ACC112 (cell line): ENCODE results near the gene GPAM.
"Not testable (repeated sequence)": the region's sequence is repeated elsewhere in the genome, so short reads cannot be mapped to it uniquely, and the experiment has no call there.

Experiments used
- H2AFZ ChIP-seq: fragments of 200-600 bp; sonication (generic); one replicate; pipeline ENCODE4 v1.6.0; 2017; ENCODE audit warnings: antibody characterized with exemption, low read length; ENCODE audit not compliant: unreplicated experiment
- H3K27ac ChIP-seq: fragments of 200-600 bp; sonication (generic); 2 replicates; pipeline ENCODE4 v1.5.1; 2014; ENCODE audit warnings: low read depth, mild to moderate bottlenecking, antibody characterized with exemption, low read length, moderate library complexity
- H3K27me3 ChIP-seq: fragments of 200-600 bp; sonication (generic); 2 replicates; pipeline ENCODE4 v1.6.1; 2014; ENCODE audit warnings: mild to moderate bottlenecking, antibody characterized with exemption, low read length, moderate library complexity, mixed read lengths; ENCODE audit not compliant: insufficient read depth
- H3K36me3 ChIP-seq: fragments of 200-600 bp; sonication (generic); 2 replicates; pipeline ENCODE4 v1.6.1; 2016; ENCODE audit warnings: mild to moderate bottlenecking, antibody characterized with exemption, low read length, moderate library complexity, mixed read lengths; ENCODE audit not compliant: insufficient read depth
- H3K4me1 ChIP-seq: fragments of 200-600 bp; sonication (generic); one replicate; pipeline ENCODE4 v1.6.1; 2016; ENCODE audit warnings: low read length, mixed read lengths; ENCODE audit not compliant: insufficient read depth, unreplicated experiment, control insufficient read depth
- H3K4me3 ChIP-seq: fragments of 200-600 bp; sonication (generic); 2 replicates; pipeline ENCODE4 v1.5.1; 2014; ENCODE audit warnings: mild to moderate bottlenecking, low read depth, low read length
- H3K79me2 ChIP-seq: fragments of 200-600 bp; sonication (generic); one replicate; pipeline ENCODE4 v1.6.0; 2016; ENCODE audit warnings: low read length; ENCODE audit not compliant: control insufficient read depth, unreplicated experiment, insufficient read depth

Gene GPAM

DNA sequence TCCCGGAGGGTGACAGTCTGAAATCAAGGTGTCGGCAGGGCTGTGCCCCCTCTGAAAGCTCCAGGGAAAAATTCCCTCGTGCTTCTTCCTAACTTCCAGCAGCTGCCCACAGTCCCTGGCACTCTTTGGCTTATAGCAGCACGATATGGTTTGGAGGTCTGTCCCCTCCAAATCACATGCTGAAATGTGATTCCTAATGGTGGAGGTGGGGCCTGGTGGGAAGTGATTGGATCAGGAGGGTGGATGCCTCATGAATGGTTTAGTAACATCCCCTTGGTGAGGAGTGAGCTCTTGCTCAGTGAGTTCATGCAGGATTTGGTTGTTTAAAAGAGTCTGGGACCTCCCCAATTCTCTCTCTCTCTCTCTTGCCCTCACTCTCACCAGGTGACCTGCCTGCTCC is 51.1 kb downstream of the GPAM start:
- Histone ChIP-seq H3K36me3 (no peaks in the 10 kb centered on the region), H2AFZ (no peak overlapping the region), H3K27ac (no peak overlapping the region), H3K4me3 (no peak overlapping the region), H3K4me1 (no peaks in the 10 kb centered on the region), H3K27me3 (no peaks in the 10 kb centered on the region; the same call in 1 of the 2 replicates), H3K79me2 (no peaks in the 10 kb centered on the region)

- H3K4me1 ChIP-seq, result no peaks in the 10 kb centered on the region
Observed at GRCh38 chr10:112131996-112132395, 51.6 kb downstream of the GPAM start.

DNA sequence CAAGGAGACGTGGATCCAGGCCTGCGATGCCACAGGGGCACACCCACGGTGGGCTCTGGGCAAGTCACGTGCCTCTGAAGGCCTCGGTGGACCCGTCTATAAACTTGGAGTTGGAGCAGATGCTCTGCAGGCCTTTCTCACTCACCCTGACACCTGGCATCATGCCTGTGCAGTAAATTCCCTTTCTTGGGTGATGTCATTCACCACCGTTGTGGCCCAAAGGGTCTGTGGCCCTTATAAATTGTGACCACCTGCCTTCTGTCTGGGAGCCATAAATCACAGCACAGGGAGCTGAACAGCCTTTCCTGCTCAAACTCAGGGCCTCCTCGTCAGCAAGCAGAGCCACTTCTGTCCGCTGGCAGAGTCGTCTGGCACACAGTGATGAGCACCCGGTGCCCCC is 52.2 kb downstream of the GPAM start:
- H3K79me2 ChIP-seq, result no peaks in the 10 kb centered on the region
- no peaks in the 10 kb centered on the region for H3K36me3 ChIP-seq
- H3K4me3 ChIP-seq, result no peak overlapping the region
- H3K27ac ChIP-seq, result no peak overlapping the region
- H3K4me1 ChIP-seq, result no peaks in the 10 kb centered on the region
- no peak overlapping the region for H2AFZ ChIP-seq
- peaks cover 6% of the 10 kb centered on the region; the same call in 1 of the 2 replicates for H3K27me3 ChIP-seq

More at GRCh38 chr10:112131996-112132395, 51.6 kb downstream of the GPAM start:
- Histone ChIP-seq H3K27ac (no peak overlapping the region), H2AFZ (no peak overlapping the region), H3K79me2 (no peaks in the 10 kb centered on the region), H3K4me3 (no peak overlapping the region), H3K36me3 (no peaks in the 10 kb centered on the region), H3K27me3 (no peaks in the 10 kb centered on the region; the same call in 1 of the 2 replicates)

GRCh38 chr10:112126901-112127300 is 56.7 kb downstream of the GPAM start:
- no peak overlapping the region for H3K4me3 ChIP-seq
- peaks cover 36% of the 10 kb centered on the region; the same call in 1 of the 2 replicates for H3K27me3 ChIP-seq
- no peak overlapping the region for H3K27ac ChIP-seq
- H3K79me2 ChIP-seq, result no peaks in the 10 kb centered on the region
- H3K36me3 ChIP-seq, result no peaks in the 10 kb centered on the region
- no peak overlapping the region for H2AFZ ChIP-seq
- H3K4me1 ChIP-seq, result no peaks in the 10 kb centered on the region

DNA sequence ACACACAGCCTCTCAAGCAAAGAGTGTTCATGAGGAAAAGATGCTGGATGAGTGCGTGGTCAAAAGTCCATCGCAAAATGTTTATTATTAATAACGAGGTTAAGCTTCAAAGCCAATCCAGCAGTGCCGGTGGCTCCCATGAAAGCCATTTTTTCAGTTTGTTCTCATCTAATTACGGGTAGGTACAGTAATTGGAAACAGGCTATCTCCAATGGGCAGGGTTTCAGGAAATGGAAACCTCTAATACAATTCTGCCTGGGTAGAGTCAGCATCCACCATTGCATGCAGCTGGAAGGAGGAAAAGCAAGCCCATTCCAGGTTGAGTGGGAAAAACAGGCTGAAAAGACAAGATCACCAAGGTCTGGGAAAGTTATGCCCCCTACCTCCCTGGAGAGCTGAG is 57.4 kb downstream of the GPAM start:
- Histone ChIP-seq H3K27ac (no peak overlapping the region), H3K4me3 (no peak overlapping the region), H3K36me3 (no peaks in the 10 kb centered on the region), H3K79me2 (no peaks in the 10 kb centered on the region), H3K27me3 (peaks cover 39% of the 10 kb centered on the region; the same call in 1 of the 2 replicates), H2AFZ (no peak overlapping the region), H3K4me1 (no peaks in the 10 kb centered on the region)

GRCh38 chr10:112124866-112125265 is 58.7 kb downstream of the GPAM start:
- no peaks in the 10 kb centered on the region for H3K36me3 ChIP-seq
- H3K4me1 ChIP-seq, result no peaks in the 10 kb centered on the region
- no peaks in the 10 kb centered on the region for H3K79me2 ChIP-seq
- H2AFZ ChIP-seq, result no peak overlapping the region
- H3K27ac ChIP-seq, result no peak overlapping the region
- no peak overlapping the region for H3K4me3 ChIP-seq
- H3K27me3 ChIP-seq, result peaks cover 39% of the 10 kb centered on the region; the same call in 1 of the 2 replicates

DNA sequence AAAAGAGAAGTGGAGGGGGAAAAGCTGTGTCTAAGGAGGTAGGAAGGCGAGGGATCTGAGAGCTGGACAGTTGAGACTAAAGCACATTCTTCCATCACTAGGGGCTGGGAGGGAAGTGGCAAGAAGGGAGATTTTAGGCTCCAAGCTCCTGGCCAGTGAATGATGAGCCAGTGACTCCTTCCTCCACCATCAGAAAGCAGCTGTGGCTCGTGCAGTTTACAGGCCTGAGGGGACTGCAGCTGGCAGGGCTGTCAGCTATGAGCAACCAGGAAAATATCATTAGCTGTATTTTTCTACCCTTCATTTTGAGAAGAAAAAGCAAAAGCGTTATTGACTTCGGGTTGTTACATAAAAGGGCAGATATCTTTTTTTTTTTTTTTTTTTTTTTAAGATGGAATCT is 60.7 kb downstream of the GPAM start:
- no peak overlapping the region for H3K27ac ChIP-seq
- no peak overlapping the region for H2AFZ ChIP-seq
- H3K4me1 ChIP-seq, result no peaks in the 10 kb centered on the region
- H3K79me2 ChIP-seq, result no peaks in the 10 kb centered on the region
- H3K27me3 ChIP-seq, result peaks cover 47% of the 10 kb centered on the region
- H3K36me3 ChIP-seq, result no peaks in the 10 kb centered on the region
- H3K4me3 ChIP-seq, result no peak overlapping the region

DNA sequence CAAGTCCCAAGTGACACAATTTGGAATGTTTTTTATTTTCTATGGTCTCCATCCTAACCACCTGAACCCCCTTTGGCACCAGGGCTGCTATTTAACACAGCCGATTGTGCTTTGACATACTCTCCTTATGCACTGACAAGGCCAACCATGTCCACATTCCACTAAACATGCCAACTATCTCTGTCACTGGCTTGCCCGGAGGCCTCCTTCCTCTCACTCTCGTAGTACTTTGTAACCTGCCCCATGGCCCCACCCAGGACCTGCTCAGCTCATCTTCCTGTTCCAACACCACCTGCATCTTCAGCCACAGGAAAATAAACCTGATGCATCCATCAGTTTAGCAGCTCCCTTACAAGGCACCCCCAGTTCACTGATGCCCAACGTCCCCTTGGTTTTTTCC is 63.1 kb downstream of the GPAM start:
- Histone ChIP-seq H3K27ac (no peak overlapping the region), H3K4me1 (no peaks in the 10 kb centered on the region), H3K27me3 (peaks cover 41% of the 10 kb centered on the region), H3K36me3 (no peaks in the 10 kb centered on the region), H3K79me2 (no peaks in the 10 kb centered on the region), H2AFZ (no peak overlapping the region), H3K4me3 (no peak overlapping the region)

GRCh38 chr10:112115781-112116385 is 67.7 kb downstream of the GPAM start:
- H3K27me3 ChIP-seq, result peaks cover 15% of the 10 kb centered on the region
- no peaks in the 10 kb centered on the region for H3K36me3 ChIP-seq
- H3K4me1 ChIP-seq, result no peaks in the 10 kb centered on the region
- H3K4me3 ChIP-seq, result no peak overlapping the region
- H3K79me2 ChIP-seq, result no peaks in the 10 kb centered on the region
- no peak overlapping the region for H2AFZ ChIP-seq
- no peak overlapping the region for H3K27ac ChIP-seq

DNA sequence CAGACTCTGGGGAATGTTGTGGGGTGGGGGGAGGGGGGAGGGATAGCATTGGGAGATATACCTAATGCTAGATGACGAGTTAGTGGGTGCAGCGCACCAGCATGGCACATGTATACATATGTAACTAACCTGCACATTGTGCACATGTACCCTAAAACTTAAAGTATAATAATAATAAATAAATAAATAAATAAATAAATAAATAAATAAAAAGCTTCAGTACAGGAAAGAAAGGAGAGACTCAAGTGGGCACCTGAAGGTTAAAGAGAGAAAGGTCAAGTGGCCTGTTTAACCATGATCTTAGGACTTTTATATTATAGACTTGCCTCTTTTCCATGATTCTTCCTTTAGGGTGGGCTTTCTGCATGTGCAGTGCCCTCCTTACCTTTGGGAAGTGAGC is 73.8 kb downstream of the GPAM start:
- not testable (repeated sequence) for H3K36me3 ChIP-seq, H3K4me1 ChIP-seq, H3K27me3 ChIP-seq, H3K4me3 ChIP-seq, H3K27ac ChIP-seq, H2AFZ ChIP-seq, H3K79me2 ChIP-seq
